GM18519 (cell line): ENCODE results near the gene TMEM213.
A peak's percentile ranks its signal among the peaks of the same experiment; 100 is the strongest.

Experiments
- ATAC-seq: cut with Tn5 transposase; IDR thresholded peaks from one replicate; pipeline ENCODE4 v1.9.1; 2021; ENCODE audit warnings: mild to moderate bottlenecking, moderate library complexity; ENCODE audit not compliant: unreplicated experiment, low FRiP score

The TMEM213 gene

GRCh38 chr7:138871814-138872090, 74.0 kb downstream of the TMEM213 start:
- ATAC-seq, result no peak

DNA sequence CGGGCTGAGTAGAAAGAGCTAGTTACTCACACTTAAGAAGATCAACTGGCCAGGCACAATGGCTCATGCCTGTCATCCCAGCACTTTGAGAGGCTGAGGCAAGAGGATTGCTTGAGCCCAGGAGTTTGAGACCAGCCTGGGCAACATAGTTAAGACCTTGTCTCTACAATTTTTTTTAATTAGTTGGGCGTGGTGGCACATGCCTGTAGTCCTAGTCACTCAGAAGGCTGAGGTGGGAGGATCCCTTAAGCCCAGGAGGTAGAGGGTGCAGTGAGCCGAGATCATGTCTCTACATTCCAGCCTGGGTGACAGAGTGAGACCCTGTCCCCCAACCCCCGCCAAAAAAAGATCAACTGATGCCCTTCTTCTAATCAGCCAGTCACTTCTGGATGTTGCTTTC, 74.8 kb downstream of the TMEM213 start:
- no peak for ATAC-seq

GRCh38 chr7:138873220-138873892, 75.6 kb downstream of the TMEM213 start:
- ATAC-seq, result no peak

DNA sequence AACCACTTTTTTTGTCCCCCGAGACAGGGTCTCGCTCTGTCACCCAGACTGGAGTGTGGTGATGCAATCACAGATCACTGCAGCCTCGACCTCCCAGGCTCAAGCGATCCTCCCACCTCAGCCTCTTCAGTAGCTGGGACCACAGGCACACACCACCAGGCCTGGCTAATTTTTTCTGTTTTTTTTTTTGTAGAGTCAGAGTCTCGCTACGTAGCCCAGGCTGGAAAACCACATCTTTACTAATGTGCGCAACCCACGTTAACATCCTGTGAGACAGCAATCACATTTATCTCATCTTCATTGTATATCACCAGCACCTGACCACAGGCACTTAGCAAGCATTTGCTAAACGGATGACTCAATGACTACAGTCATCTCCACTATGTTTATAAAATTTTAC, 78.0 kb downstream of the TMEM213 start:
- no peak for ATAC-seq

DNA sequence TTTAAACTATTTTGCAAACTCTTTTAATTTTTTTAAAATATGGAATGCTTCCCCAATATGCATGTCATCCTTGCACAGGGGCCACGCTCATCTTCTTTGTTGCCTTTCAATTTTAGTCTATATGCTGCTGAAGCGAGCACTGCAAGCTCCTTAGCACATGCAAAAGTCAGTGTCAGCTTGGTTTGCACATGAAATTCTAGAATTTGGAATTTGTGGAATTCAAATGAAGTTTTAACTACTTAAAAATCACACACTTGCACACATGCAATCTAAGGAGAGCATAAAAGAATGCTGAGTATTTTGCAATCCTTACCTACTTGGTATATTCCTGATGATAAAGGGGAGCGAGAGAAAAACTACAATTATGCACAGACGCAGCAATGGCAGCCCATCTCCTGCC, 78.5 kb downstream of the TMEM213 start:
- ATAC-seq, result no peak

- no peak for ATAC-seq
Measured at GRCh38 chr7:138878051-138878450, 80.3 kb downstream of the TMEM213 start.

DNA sequence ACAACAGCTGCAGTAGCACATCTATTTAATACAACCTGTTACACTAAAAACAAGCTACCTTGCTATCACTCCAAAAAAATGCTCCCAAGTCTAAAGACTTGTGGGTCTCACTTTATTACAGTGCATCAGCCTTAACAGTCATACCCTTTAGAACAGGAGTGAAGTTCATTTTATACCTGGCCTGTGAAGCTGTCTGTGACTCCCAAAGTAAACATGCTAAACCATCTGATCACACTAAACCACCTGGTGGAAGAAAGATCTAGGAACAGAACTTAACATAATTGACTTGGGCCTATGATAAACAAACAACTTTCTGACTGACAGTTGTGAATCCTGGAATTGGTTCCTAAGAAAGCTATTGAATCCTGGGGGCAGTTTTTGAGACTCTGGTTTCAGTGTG, 81.1 kb downstream of the TMEM213 start:
- no peak for ATAC-seq

DNA sequence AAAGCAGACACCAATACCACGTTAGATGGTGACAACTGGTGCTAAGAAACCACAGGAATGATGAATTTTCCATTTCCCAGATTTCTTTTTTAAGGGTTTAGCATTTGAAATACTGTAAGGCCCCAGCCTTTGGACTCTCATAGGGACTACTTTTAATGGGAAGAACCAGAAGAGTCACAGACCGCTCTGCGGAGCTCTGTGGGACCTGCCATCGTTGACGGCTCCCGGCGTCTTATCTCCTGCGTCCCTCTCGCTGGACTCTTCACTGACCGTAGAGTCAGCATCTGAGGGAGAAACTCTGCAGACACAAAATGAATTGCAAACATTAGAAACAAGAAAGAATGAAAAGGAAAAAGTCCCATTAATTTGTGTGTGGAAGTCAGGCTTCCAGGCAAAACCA, 81.6 kb downstream of the TMEM213 start:
- ATAC-seq, result no peak

DNA sequence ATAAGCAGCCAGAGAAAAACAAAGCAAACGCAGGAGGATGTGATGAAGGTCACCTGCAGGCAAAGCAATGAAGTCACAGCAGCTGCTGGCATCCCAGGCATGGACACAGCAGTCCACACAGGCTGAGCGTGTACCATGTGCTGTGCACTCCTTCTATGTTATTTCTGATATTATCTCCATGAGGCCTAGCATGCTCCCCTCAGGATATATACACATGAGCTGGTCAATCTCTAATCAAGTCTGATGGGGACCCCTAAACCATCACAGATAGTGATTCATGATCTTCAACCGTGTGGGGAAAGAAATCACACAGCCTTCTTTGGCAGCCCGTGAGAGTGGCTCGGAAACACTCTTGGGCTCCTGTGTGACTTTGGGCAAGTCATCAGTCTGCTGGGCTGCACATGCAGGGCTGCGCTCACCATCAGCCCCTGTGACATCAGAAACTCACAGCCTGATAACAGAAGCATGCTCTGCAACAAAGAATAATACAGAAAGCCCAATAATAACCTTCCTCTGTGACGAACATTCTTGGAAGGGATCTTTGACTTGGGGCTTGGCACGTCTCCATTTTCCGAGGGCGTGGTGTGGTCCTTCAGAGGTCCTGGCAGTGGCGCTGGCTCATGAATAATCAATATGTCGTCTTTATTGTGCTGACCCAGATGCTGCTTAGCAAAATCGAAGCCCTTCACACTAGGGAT, 83.2 kb downstream of the TMEM213 start:
- ATAC-seq, result no peak

DNA sequence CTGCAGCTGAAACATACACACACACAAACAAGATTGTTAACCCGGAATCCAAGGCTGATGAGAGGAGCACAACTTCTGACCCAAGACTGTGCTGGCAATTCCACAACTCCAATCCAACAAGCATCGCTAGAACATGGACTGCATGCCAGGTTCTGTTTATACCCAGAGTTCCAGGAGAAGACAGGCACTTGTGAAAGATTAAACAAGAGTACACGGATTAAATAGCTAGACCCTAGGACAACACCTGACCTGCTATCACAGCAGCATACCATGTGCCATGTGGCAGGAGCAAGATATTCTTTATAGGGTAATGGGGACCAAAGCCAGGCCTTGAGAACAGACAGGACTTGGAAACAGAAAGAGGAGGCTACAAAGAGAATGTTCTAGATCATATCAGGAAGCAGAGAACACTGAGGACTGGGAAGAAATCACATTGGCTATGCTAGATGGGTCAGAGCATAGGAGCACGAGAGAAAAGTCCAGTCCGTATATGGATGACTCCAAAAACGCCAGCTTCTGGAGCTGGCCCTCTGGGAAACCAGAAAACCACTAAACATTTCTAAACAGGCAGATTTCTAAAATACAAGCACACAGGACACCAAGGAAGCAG, 83.9 kb downstream of the TMEM213 start:
- no peak for ATAC-seq

GRCh38 chr7:138882249-138882648, 84.5 kb downstream of the TMEM213 start:
- no peak for ATAC-seq

GRCh38 chr7:138885383-138886147, 87.8 kb downstream of the TMEM213 start:
- no peak for ATAC-seq

GRCh38 chr7:138886501-138886917, 88.7 kb downstream of the TMEM213 start:
- ATAC-seq, result peak; percentile 94

GRCh38 chr7:138887085-138887710, 89.4 kb downstream of the TMEM213 start:
- ATAC-seq, result no peak
